A204.1 (cell line): ENCODE measurements around the gene RABEP2.
"Not testable (repeated sequence)": the region's sequence is repeated elsewhere in the genome, so short reads cannot be mapped to it uniquely, and the experiment has no call there.

Experiments
- FAIRE-seq: peaks from 2 replicates; lab custom pipeline; 2012; peaks lifted over from hg19 to GRCh38; lab: Jason Lieb, UNC

RABEP2 gene

DNA sequence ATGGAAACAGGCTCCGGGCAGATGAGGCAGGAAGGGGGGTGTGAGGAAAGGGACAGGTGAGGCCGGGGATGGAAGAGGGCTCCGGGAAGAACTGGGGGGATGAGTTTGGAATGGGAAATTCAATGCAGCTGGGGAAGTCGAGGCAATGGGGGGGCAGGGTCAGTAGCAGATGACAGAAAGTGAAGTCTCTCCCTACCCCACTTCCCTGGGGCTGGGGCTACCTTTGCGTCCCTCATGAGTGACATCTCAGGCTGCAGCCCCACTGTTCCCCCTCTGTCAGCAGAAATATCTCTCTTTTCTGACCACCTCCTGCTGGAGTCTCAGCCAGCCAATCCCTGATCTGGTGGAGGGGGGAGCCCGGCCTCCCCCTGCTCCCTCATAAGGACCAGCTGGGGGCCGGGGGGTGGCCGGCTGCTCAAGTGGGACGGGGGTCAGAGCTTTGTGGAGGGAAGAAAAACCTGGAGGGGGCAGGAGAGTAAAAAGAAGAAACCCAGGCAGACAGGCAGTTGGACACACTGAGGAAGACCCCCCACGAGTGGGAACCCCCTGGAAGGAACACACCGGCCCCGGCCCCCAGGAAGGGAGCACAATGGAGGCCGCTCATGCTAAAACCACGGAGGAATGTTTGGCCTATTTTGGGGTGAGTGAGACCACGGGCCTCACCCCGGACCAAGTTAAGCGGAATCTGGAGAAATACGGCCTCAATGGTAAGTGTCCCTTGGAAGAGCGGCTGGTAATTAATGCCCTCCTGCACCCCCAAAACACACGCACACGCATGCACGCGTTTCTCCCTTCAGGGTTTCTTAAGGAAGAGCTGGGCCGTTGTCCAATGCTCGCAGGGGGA is 46.7 kb downstream of the RABEP2 start, which contains the start of gene ATP2A1:
Gene ATP2A1 (plus strand): TSS at position 406 of the 844 bp plus-strand sequence. CDS start 184 bp downstream, at position 590.
- FAIRE-seq, result no peak

DNA sequence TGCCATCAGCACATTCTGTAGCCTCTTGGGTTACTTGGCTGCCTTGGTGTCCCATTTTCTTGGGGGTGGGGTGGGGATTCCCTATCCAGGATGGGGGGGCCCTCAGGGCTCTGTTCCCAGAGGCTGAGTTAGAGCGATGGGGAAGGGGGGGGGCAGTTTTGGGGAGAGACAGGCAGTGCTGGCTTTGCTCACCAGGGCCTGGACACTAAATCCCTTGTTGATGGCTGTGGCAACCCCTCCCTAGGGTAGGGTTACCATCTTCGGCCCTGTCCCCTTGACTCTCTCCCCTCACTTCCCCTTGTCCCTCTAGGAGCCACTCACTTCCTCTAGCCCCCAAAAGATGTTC is 47.4 kb downstream of the RABEP2 start:
- FAIRE-seq, result no peak

DNA sequence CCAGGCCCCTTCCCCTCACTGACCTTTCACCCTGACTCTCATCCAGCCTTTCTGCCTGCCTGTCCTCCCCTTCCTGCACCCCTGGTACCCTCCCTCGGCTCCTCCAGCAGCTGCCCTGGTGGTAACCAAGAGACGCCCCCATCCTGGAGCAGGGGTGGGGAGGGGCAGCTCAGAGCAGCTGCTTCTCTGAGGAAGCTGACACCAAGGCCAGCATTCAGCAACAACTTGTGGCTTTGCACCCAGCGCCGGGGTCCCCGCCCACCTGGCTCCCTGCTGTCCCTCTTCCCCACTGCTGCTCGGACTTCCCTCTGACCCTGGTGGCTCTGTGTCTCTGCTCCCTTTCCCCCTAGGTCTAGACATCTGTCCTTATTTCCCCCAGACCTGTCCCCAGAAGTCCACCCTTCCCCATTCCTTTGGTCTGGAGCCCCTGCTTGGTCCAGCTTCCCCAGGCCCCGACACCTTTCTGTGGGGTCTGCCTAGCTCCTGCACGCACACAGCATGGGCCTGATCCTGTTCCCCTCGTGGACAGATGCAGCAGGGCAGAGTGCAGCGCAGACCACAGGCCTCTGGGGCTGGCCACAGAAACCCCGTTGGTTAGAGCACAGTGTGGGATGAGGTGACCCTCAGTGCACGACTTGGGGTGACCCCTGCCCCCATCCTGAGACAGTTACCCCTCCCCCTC is 47.9 kb downstream of the RABEP2 start:
- no peak for FAIRE-seq

DNA sequence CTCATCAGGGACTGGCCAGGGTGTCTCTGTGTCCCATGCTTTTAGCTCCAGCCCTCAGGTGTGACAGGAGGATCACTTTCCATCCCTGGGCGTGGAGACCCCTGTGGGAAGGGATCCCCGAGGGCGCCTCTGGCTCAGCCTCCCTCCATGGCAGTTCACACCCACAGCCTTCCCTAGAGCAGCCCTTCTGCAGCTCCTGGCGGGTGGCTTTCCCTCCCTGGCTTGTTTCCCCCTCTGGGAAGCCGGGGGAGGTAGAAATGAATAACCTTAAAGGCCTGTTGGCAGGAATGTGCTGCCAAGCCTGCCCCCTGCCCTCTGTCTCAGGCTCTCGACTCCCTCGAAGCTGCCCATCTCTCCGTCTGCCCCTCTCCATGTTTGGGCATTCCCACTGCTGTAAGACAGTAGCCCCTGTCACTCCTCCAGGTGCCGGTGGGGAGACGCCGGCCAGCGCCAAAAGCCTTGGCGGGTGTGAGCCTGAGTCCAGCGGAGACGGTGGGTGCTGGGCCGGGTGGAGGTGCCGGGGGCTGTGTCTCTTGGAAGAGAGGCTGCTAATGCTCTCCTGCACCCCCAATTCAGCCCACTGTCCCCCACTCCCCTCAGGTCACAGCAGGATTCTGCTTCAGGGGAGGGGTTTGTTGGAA is 48.9 kb downstream of the RABEP2 start:
- FAIRE-seq, result no peak

DNA sequence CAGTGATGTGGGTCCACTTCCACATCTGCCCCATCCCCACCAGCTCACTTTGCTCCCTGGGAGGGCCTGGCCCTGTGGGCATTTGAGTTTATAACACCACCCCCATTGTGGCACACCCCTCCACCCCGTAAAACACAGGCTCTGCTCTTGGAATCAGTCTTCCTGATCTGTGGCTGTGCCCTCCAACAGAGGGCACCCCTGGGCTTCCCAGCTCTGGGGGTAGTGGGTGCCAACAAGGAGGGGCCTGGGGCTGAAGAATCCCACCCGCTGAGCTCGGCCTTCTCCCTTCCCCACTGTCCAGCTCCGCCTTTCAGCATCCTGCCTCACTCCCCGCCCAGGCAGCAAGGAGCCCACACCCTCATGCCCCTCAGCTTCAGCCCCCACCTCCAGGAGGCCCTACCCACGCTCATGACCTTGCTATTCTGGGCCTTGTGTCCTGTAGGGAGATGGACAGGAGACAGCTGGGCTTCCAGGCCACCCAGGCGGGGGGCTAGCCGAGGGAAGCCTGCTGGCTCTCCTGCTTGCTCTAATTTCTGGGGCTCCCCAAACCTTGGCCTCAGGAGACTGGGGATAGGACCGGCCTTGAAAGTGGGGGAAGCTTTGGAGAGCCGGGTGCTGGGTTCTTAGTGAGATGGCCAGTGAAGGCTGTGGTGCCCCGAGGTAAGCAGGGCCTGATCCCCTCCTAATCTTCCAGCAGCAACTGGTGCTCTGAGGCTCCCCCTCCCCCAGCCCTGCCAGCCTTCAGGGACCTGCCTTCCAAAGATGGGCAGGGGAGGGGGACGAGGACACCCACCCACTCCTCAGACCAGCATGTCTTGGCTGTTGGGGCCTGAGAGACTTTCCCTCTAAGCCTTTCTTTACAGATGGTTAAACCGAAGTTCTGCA is 49.7 kb downstream of the RABEP2 start:
- FAIRE-seq, result no peak

DNA sequence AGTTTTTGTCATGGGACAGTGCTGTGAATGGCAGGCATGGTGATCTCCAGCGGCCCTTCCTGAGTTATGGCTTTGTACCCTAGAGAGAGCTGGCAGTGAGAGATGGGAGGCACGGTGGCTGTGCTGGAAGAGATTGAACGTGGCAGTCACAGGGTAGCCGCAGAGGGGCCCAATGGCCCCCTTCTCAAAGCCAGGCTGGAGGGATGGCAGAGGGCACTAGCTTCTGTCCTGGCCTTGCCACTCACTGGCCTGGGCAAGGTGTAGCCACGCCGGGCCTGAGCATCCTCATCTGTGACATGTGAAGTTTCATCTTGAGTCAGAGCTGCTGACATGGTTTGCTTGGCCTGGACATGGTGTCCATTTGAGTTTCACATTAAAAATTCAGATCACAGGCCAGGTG is 50.6 kb downstream of the RABEP2 start:
- no peak for FAIRE-seq

DNA sequence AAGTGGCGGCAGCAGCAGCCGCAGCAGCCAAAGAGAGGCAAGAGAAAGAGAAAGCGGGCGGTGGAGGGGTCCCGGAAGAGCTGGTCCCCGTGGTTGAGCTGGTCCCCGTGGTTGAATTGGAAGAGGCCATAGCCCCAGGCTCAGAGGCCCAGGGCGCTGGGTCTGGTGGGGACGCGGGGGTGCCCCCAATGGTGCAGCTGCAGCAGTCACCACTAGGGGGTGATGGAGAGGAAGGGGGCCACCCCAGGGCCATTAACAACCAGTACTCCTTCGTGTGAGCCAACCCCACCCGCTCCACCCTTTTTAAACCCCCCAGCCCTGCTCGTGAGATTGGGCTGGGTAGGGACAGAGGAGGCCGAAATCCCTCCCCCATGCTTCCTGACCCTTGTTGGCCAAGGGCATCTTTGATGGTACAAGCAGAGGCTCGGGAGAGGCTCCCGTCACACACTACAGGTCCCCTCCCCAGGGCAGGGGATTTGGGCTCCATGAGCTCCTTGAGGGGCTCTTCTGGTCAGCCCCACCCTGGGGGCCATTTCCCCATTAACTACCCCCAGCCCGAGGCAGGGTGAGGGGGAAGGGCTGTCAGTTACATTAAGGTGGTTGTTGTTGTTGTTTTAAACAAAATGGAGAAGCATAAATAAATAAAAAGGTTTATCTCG is 51.4 kb downstream of the RABEP2 start:
- FAIRE-seq, result no peak

DNA sequence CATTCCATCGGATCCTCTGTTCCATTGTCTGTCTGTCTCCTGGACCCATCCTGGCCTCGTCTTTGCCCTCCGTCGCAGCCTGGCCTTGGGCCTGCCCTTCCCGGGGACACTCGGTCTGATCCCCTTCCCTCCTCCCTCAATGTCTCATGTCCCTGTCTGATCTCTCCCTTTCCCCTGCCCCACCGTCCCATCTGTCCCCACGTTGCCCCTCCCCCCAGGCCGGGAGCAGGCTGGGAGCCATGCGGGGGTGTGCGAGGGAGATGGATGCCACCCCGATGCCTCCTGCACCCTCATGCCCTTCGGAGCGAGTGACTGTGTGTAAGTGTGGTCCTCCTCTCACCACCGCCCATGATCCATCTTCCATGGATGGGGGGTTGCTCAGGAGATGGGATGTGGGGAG is 52.1 kb downstream of the RABEP2 start:
- FAIRE-seq, result no peak

DNA sequence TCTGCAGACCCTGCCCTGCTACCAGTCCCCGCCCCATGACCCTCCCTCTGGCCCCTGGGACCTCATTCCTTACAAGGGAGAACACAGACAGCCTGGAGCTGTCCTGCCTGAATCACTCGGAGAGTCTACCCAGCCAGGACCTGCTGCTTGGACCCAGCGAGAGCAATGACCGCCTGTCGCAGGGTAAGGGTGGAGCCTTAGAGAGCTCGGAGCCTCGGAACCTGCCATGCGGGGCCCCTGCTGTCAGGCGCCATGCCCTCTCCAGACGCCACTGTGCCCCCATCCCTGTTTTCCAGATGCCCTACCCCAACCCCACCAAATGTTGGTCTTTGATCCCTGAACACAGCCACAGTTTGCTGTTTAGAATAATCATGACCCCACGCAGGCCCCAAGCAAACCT is 55.8 kb downstream of the RABEP2 start:
- no peak for FAIRE-seq

DNA sequence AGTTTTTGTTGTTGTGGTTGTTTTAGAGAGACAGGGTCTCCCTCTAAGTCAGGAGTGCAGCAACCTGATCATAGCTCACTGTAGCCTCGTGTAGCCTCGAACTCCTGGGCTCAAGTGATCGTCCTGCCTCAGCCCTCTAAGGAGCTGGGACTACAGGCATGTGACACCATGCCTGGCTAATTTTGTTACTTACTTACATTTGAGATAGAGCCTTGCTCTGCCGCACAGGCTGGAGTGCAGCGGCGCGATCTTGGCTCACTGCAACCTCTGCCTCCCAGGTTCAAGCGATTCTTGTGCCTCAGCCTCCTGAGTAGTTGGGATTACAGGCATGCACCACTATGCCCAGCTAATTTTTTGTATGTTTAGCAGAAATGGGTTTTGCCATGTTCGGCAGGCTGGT is 57.4 kb downstream of the RABEP2 start:
- FAIRE-seq, result not testable (repeated sequence)

DNA sequence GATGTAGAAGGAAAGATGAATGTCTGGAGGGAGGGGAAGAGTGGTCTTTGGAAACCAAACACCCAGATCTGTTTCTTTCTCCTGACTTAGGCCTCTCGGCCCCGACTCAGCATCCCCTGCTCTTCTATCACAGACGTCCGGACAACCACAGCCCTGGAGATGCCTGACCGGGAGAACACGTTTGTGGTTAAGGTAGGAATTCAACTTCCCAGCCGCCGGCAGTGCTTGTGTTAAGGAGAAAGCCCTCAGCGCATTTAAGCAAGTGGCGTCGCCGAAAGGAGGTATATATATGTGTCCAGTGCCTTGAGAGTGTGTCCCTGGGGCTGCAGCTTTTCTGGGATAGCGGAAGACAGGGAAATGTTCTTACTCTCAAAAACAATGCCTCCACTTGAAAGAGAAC is 57.8 kb downstream of the RABEP2 start:
- FAIRE-seq, result no peak

DNA sequence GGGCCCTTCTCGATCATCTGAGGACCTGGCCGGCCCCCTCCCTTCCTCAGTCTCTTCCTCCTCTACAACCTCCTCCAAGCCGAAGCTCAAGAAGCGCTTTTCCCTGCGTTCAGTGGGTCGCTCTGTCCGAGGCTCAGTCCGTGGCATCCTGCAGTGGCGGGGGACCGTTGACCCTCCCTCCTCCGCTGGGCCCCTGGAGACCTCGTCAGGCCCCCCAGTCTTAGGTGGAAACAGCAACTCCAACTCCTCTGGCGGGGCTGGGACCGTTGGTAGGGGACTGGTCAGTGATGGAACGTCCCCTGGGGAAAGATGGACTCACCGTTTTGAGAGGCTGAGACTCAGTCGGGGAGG is 58.6 kb downstream of the RABEP2 start:
- no peak for FAIRE-seq

DNA sequence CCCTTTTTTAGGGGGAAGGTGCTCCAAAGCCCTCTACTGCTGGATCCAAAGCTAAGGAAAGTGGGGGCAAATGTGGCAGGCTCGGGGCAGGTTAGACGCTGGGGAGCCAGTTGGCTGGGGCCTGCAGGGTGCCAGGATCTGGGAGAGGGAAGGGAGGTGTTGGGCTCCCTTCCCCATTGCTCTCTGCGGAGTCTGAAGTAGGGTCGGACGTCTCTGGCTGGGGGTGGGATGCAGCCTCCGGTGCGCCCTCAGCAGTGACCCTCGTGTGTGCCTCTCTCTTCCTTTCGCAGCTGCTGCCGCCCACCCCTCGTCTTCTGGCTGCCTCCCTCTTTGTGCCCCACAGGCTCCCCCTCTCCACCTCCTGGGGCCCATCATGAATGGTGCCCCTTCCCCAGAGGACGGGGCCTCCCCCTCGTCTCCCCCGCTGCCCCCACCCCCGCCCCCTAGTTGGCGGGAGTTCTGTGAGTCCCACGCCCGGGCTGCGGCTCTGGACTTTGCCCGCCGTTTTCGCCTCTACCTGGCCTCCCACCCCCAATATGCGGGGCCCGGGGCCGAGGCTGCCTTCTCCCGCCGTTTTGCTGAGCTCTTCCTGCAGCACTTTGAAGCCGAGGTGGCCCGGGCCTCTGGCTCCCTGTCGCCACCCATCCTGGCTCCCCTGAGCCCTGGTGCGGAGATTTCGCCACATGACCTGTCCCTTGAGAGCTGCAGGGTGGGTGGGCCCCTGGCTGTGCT is 59.1 kb downstream of the RABEP2 start:
- no peak for FAIRE-seq

DNA sequence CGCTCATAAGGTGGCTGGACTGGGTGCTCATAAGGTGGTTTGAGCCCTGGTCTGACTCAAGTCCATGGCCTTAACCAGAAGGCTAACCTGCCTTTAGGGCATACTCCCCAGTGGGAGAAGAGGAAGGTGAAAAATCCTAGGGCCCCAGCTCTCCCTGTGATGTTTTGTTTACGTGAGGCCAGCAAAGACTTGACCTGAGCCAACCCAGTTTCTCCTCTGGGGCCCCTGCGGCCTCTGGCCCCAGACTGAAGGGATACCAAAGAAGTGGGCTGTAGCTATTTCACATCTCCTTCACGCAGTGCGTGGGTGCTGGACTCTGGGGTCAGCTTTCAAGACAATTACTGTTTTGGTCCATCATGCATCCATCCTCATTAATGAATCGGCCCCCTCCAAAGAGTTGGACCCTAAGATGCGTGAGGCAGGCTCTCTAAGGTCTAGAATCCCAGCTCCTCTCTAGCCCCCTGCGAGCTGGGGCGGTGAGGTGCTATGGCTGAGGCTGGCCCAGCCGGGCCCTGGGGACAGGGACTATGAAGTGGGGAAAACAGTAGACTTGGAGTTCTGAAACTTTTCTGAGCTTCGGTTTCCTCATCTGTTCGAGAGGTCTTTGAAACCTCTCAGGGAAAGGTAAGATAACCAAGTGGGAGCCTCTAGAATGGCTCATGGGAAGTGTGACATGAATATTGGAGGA is 59.9 kb downstream of the RABEP2 start:
- FAIRE-seq, result no peak

DNA sequence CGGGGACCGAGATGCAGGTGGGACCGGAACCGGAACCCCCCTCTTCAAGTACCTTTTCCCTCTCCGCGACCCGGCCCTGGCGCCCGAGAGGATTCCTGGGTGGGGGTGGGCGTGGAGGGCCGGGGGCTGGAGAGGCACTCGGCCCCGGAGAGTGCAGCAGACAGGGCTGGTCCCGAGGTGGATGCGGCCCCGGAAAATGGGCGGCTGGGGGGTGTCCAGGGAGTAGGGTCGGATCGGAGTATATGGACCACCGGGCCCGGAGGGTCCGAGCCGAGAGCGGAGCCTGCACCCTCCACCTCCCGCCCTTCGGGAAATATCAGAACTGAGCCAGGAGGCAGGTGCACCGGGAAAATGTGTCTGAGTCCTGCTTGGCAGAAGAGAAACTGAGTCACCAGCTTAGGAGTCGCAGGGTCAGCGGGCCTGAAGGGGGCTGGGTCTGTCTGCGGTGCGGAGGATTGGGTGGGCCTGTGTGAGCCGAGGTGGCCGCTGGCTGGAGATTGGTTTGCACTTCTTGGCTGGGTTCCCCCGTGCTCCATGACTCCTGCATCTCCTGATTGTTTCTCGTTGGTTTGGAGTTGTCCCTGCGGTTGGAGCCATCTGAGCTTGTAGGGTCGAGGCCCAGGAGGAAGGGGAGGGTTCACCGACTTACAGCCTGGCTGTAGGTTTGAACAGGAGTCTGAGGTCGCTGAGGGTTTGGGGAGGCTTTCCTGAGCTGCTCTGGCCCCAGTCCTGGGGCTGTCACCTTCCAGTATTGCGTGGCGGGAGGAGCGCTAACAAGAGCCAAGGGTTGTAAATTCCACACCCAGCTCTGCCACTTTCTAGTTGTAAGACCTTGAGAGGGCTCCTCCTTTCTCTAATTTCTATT is 60.9 kb downstream of the RABEP2 start:
- FAIRE-seq, result no peak

DNA sequence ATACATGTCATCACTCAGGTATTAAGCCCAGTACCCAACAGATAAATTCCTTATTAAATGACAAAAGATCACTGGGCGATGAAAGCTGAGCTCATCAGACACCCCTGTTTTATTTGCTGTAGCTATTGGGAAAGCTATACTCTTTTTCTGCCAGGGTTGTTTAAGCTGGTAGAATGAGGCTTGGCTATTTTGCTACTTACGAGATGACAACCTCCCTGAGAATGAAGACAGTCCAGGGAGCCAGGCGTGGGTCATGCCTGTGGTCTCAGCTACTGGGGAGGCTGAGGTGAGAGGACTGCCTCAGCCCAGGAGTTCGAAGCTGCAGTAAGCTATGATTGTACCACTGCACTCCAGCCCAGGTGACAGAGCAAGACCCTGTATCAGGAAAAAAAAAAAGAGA is 65.7 kb downstream of the RABEP2 start:
- FAIRE-seq, result no peak

DNA sequence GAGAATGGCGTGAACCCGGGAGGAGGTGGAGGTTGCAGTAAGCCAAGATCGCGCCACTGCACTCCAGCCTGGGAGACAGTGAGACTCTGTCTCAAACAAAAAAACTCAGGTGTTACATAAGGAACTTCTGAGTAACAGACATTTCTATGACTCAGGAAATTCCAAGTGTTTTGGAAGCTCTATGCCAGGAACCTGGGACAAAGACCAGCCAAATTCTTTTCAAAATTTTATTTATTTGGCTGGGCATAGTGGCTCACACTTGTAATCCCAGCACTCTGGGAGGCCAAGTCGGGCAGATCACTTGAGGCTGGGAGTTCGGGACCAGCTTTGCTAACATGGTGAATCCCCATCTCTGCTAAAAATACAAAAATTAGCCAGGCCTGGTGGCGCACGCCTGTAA is 66.6 kb downstream of the RABEP2 start:
- FAIRE-seq, result no peak
